ENCODE results near the gene MPL. TPM values are rescaled to one million over a fixed set of nuclear protein-coding genes. Genes with fewer than 3 reads are reported as not detected.

The MPL gene
- total and polyA plus RNA-seq, 10 of the 15 experiments (the other 5 are each of a cell fraction or from before 2014, with no cell fraction given) = not detected

DNA sequence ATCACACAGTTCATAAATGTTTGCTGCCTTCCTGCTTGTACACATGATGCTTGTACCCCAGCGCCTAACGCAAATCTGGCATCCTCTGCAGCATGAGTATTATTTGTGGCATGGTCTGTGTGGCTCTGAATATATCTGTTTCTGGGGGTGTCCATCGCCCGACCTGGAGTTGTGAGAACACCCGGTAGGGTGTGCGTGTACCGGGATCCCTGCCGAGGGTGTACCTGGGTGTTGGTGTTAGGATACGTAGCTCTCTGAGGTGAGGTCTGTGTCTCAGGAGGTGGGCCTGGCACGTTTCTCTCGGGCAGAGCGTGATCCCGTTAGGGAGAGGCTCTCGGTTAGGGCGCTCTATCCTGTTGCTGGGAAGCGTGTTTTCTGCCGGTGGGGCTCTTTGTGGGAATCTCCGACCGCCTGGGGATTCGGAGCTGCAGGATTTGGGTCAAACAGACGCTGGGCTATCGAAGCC is 10.8 kb downstream of the MPL start (continued):
- TF ChIP-seq, protein P1, sequence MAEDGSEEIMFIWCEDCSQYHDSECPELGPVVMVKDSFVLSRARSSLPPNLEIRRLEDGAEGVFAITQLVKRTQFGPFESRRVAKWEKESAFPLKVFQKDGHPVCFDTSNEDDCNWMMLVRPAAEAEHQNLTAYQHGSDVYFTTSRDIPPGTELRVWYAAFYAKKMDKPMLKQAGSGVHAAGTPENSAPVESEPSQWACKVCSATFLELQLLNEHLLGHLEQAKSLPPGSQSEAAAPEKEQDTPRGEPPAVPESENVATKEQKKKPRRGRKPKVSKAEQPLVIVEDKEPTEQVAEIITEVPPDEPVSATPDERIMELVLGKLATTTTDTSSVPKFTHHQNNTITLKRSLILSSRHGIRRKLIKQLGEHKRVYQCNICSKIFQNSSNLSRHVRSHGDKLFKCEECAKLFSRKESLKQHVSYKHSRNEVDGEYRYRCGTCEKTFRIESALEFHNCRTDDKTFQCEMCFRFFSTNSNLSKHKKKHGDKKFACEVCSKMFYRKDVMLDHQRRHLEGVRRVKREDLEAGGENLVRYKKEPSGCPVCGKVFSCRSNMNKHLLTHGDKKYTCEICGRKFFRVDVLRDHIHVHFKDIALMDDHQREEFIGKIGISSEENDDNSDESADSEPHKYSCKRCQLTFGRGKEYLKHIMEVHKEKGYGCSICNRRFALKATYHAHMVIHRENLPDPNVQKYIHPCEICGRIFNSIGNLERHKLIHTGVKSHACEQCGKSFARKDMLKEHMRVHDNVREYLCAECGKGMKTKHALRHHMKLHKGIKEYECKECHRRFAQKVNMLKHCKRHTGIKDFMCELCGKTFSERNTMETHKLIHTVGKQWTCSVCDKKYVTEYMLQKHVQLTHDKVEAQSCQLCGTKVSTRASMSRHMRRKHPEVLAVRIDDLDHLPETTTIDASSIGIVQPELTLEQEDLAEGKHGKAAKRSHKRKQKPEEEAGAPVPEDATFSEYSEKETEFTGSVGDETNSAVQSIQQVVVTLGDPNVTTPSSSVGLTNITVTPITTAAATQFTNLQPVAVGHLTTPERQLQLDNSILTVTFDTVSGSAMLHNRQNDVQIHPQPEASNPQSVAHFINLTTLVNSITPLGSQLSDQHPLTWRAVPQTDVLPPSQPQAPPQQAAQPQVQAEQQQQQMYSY (CRISPR knock-in tag; IDR thresholded peaks at IDR 0.05) = no peak
- TF ChIP-seq, protein P2, sequence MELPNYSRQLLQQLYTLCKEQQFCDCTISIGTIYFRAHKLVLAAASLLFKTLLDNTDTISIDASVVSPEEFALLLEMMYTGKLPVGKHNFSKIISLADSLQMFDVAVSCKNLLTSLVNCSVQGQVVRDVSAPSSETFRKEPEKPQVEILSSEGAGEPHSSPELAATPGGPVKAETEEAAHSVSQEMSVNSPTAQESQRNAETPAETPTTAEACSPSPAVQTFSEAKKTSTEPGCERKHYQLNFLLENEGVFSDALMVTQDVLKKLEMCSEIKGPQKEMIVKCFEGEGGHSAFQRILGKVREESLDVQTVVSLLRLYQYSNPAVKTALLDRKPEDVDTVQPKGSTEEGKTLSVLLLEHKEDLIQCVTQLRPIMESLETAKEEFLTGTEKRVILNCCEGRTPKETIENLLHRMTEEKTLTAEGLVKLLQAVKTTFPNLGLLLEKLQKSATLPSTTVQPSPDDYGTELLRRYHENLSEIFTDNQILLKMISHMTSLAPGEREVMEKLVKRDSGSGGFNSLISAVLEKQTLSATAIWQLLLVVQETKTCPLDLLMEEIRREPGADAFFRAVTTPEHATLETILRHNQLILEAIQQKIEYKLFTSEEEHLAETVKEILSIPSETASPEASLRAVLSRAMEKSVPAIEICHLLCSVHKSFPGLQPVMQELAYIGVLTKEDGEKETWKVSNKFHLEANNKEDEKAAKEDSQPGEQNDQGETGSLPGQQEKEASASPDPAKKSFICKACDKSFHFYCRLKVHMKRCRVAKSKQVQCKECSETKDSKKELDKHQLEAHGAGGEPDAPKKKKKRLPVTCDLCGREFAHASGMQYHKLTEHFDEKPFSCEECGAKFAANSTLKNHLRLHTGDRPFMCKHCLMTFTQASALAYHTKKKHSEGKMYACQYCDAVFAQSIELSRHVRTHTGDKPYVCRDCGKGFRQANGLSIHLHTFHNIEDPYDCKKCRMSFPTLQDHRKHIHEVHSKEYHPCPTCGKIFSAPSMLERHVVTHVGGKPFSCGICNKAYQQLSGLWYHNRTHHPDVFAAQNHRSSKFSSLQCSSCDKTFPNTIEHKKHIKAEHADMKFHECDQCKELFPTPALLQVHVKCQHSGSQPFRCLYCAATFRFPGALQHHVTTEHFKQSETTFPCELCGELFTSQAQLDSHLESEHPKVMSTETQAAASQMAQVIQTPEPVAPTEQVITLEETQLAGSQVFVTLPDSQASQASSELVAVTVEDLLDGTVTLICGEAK (IDR thresholded peaks at IDR 0.05; ENCODE audit: borderline replicate concordance) = no peak
- TF ChIP-seq SP1 (IDR thresholded peaks at IDR 0.05; ENCODE audit: low read depth, low read length) (no peak), MYB (IDR thresholded peaks at IDR 0.05; ENCODE audit: borderline replicate concordance, low read depth, low read length) (no peak), MYC (IDR thresholded peaks at IDR 0.05; ENCODE audit: insufficient read depth, insufficient read length, insufficient replicate concordance, low read length, severe bottlenecking) (no peak), FOXK2 (IDR thresholded peaks at IDR 0.05) (no peak), RAD21 (IDR thresholded peaks at IDR 0.05; ENCODE audit: insufficient read depth, low read depth, low read length) (no peak)
- TF ChIP-seq, protein P3, sequence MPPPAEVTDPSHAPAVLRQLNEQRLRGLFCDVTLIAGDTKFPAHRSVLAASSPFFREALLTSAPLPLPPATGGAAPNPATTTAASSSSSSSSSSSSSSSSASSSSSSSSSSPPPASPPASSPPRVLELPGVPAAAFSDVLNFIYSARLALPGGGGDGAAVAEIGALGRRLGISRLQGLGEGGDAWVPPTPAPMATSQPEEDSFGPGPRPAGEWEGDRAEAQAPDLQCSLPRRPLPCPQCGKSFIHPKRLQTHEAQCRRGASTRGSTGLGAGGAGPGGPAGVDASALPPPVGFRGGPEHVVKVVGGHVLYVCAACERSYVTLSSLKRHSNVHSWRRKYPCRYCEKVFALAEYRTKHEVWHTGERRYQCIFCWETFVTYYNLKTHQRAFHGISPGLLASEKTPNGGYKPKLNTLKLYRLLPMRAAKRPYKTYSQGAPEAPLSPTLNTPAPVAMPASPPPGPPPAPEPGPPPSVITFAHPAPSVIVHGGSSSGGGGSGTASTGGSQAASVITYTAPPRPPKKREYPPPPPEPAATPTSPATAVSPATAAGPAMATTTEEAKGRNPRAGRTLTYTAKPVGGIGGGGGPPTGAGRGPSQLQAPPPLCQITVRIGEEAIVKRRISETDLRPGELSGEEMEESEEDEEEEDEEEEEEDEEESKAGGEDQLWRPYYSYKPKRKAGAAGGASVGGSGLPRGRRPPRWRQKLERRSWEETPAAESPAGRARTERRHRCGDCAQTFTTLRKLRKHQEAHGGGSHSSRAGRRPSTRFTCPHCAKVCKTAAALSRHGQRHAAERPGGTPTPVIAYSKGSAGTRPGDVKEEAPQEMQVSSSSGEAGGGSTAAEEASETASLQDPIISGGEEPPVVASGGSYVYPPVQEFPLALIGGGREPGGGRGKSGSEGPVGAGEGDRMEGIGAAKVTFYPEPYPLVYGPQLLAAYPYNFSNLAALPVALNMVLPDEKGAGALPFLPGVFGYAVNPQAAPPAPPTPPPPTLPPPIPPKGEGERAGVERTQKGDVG (CRISPR knock-in tag; IDR thresholded peaks at IDR 0.05) = no peak
- TF ChIP-seq, protein P4, sequence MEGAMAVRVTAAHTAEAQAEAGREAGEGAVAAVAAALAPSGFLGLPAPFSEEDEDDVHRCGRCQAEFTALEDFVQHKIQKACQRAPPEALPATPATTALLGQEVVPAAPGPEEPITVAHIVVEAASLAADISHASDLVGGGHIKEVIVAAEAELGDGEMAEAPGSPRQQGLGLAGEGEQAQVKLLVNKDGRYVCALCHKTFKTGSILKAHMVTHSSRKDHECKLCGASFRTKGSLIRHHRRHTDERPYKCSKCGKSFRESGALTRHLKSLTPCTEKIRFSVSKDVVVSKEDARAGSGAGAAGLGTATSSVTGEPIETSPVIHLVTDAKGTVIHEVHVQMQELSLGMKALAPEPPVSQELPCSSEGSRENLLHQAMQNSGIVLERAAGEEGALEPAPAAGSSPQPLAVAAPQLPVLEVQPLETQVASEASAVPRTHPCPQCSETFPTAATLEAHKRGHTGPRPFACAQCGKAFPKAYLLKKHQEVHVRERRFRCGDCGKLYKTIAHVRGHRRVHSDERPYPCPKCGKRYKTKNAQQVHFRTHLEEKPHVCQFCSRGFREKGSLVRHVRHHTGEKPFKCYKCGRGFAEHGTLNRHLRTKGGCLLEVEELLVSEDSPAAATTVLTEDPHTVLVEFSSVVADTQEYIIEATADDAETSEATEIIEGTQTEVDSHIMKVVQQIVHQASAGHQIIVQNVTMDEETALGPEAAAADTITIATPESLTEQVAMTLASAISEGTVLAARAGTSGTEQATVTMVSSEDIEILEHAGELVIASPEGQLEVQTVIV (IDR thresholded peaks at IDR 0.05; ENCODE audit: borderline replicate concordance, partially characterized antibody) = no peak
- TF ChIP-seq, protein P5, sequence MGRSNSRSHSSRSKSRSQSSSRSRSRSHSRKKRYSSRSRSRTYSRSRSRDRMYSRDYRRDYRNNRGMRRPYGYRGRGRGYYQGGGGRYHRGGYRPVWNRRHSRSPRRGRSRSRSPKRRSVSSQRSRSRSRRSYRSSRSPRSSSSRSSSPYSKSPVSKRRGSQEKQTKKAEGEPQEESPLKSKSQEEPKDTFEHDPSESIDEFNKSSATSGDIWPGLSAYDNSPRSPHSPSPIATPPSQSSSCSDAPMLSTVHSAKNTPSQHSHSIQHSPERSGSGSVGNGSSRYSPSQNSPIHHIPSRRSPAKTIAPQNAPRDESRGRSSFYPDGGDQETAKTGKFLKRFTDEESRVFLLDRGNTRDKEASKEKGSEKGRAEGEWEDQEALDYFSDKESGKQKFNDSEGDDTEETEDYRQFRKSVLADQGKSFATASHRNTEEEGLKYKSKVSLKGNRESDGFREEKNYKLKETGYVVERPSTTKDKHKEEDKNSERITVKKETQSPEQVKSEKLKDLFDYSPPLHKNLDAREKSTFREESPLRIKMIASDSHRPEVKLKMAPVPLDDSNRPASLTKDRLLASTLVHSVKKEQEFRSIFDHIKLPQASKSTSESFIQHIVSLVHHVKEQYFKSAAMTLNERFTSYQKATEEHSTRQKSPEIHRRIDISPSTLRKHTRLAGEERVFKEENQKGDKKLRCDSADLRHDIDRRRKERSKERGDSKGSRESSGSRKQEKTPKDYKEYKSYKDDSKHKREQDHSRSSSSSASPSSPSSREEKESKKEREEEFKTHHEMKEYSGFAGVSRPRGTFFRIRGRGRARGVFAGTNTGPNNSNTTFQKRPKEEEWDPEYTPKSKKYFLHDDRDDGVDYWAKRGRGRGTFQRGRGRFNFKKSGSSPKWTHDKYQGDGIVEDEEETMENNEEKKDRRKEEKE (IDR thresholded peaks at IDR 0.05) = no peak

Data from GM12878 (cell line).